BJ (cell line): ENCODE measurements around the gene PERCC1. TPM values are rescaled to one million over a fixed set of nuclear protein-coding genes. Genes with fewer than 3 reads are reported as not detected.

ENCODE experiments used
- CTCF ChIA-PET: fragments of 350-600 bp; formaldehyde crosslinking; extraction: SDS; loops from one replicate; lab custom pipeline; 2021; ENCODE audit warnings: antibody characterized with exemption, inconsistent platforms; lab: Yijun Ruan, JAX
- POLR2A ChIA-PET: fragments of 300-600 bp; sonication (Branson Sonifier 250); formaldehyde crosslinking; extraction: SDS; loops from one replicate; lab custom pipeline; 2021; ENCODE audit warnings: antibody characterized with exemption; lab: Charles Lee
- DNase-seq: peaks from one replicate; pipeline ENCODE4 v3.0.0-alpha.2; 2011; ENCODE audit warnings: low read depth
- H3K27me3 ChIP-seq: 2 replicates; pipeline ENCODE4 v1.6.0; 2011; ENCODE audit warnings: low read length; ENCODE audit not compliant: control insufficient read depth, insufficient read depth
- H3K36me3 ChIP-seq: 2 replicates; pipeline ENCODE4 v1.5.1; 2011; ENCODE audit warnings: low read length; ENCODE audit not compliant: control insufficient read depth, insufficient read depth
- H3K4me3 ChIP-seq: 2 replicates; pipeline ENCODE4 v1.5.1; 2011; ENCODE audit warnings: low read depth, mild to moderate bottlenecking, control low read depth, low read length
- CTCF ChIP-seq: IDR thresholded peaks from 2 replicates; pipeline ENCODE4 v1.5.1; 2011; ENCODE audit warnings: low read depth, mild to moderate bottlenecking, control low read depth, inconsistent platforms, low read length, moderate library complexity; ENCODE audit not compliant: insufficient read depth
- polyA plus RNA-seq: library from polyadenylated mRNA; depleted of rRNA; stranded (reverse); fragments of >200 nt; gene quantifications from 2 replicates; pipeline ENCODE4 v1.2.3, GENCODE V29; 2011

PERCC1 gene
- polyA plus RNA-seq, 1 experiment, result not detected

- no peak for DNase-seq
- H3K4me3 ChIP-seq, result no peak overlapping the region
- no peaks in the 10 kb centered on the region for H3K36me3 ChIP-seq
- TF ChIP-seq CTCF, result no peak
- ChIA-PET POLR2A (no interaction called here), CTCF (interaction anchor here (0.9 to 1.9 kb wide), 3 partner anchors 10 to 280 kb away, joined by 4 to 5 read pairs (median 4); no protein-coding TSS in a partner anchor)
- H3K27me3 ChIP-seq, result no peaks in the 10 kb centered on the region
These were observed 3.1 kb upstream of the PERCC1 start for GRCh38 chr16:1427473-1428461.

- peak; percentile 40 for TF ChIP-seq CTCF
- no peaks in the 10 kb centered on the region for H3K27me3 ChIP-seq
- POLR2A ChIA-PET, result no interaction called here
- no peaks in the 10 kb centered on the region for H3K36me3 ChIP-seq
- no peak for DNase-seq
- H3K4me3 ChIP-seq, result no peak overlapping the region
- CTCF ChIA-PET, result interaction anchor here (1.1 to 1.9 kb wide), 3 partner anchors 10 to 279 kb away, joined by 4 to 6 read pairs (median 5); no protein-coding TSS in a partner anchor
These were observed 2.4 kb upstream of the PERCC1 start for GRCh38 chr16:1428511-1428910.

GRCh38 chr16:1429012-1429411 is 1.9 kb upstream of the PERCC1 start:
- POLR2A ChIA-PET, result no interaction called here
- no peaks in the 10 kb centered on the region for H3K27me3 ChIP-seq
- CTCF ChIA-PET, result interaction anchor here (1.1 to 1.9 kb wide), 3 partner anchors 9 to 278 kb away, joined by 4 to 6 read pairs (median 5); no protein-coding TSS in a partner anchor
- H3K36me3 ChIP-seq, result no peaks in the 10 kb centered on the region
- H3K4me3 ChIP-seq, result no peak overlapping the region
- TF ChIP-seq CTCF, result no peak
- no peak for DNase-seq

- TF ChIP-seq CTCF, result no peak
- Histone ChIP-seq H3K4me3 (no peak overlapping the region), H3K27me3 (no peaks in the 10 kb centered on the region), H3K36me3 (no peaks in the 10 kb centered on the region)
- no peak for DNase-seq
- ChIA-PET CTCF (interaction anchor here (1.1 to 1.4 kb wide), 2 partner anchors 14 to 278 kb away, joined by 4 to 6 read pairs; no protein-coding TSS in a partner anchor), POLR2A (no interaction called here)
These were observed 1.2 kb upstream of the PERCC1 start for GRCh38 chr16:1429631-1430030.

DNA sequence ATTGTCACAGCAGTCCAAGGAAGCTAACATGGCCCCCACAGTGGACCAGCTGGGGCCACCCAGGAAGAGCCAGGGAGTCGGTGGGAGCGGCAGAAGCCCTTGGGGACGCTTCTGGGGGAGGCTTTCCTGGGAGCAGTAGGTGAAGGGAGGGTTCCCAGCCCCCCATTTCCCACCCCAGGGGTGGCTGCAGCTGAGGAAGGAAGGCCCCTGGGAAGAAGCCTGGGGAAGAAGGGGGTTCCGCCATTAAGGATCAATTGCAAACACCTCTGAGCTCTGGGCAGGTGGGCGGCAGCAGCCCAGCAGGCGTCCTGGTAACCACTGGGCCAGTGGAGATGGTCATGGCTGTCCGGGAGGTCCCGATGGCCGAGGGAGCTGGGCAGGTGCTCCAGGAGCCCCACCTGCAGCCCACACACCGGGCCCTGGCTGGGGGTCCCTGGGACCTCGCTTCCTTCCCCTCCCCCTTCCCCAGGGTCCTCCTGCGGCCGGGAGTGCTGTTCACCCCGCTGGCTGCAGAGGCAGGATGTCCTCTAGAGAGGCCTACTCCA is 592 bp upstream of the PERCC1 start:
- ChIA-PET CTCF (no interaction called here), POLR2A (no interaction called here)
- no peak for DNase-seq
- no peaks in the 10 kb centered on the region for H3K36me3 ChIP-seq
- no peak overlapping the region for H3K4me3 ChIP-seq
- no peak for TF ChIP-seq CTCF
- H3K27me3 ChIP-seq, result no peaks in the 10 kb centered on the region
